Keratinocyte (primary cell): ENCODE results near the gene SPTBN4. TPM values are rescaled to one million over a fixed set of nuclear protein-coding genes. Genes with fewer than 3 reads are reported as not detected.
A peak's percentile ranks its signal among the peaks of the same experiment; 100 is the strongest.

Experiments used
- DNase-seq: peaks from one replicate; pipeline ENCODE4 v3.0.0-alpha.2; 2011; ENCODE audit warnings: low read depth, missing footprints, low spot score
- FAIRE-seq: peaks from 2 replicates; lab custom pipeline; 2011; peaks lifted over from hg19 to GRCh38; lab: Jason Lieb, UNC
- H2AFZ ChIP-seq: 2 replicates; pipeline ENCODE4 v1.6.0; 2012; ENCODE audit warnings: low read length, control low read depth, inconsistent platforms; ENCODE audit not compliant: control insufficient read depth
- H3K27ac ChIP-seq: 2 replicates; pipeline ENCODE4 v1.5.1; 2011; ENCODE audit warnings: low read length; ENCODE audit not compliant: control insufficient read depth, insufficient read depth
- H3K27me3 ChIP-seq: 3 replicates; pipeline ENCODE4 v1.6.0; 2011; ENCODE audit warnings: low read length; ENCODE audit not compliant: control insufficient read depth, insufficient read depth; ENCODE audit errors: extremely low read depth
- H3K36me3 ChIP-seq, 2 experiments: 2 replicates in 1 of 2; 3 replicates in 1 of 2; pipeline ENCODE4 v1.5.1; 2011; ENCODE audit warnings: low read length in 2 of 2, mild to moderate bottlenecking in 1 of 2; ENCODE audit not compliant: control insufficient read depth in 2 of 2, insufficient read depth in 2 of 2; ENCODE audit errors: extremely low read depth in 1 of 2
- H3K4me1 ChIP-seq: 3 replicates; pipeline ENCODE4 v1.5.1; 2011; ENCODE audit warnings: low read length; ENCODE audit not compliant: control insufficient read depth, insufficient read depth; ENCODE audit errors: extremely low read depth
- H3K4me2 ChIP-seq: 3 replicates; pipeline ENCODE4 v1.6.0; 2011; ENCODE audit warnings: low read depth, low read length; ENCODE audit not compliant: control insufficient read depth, insufficient read depth; ENCODE audit errors: extremely low read depth
- H3K4me3 ChIP-seq, 3 experiments: fragments of 200-600 bp in 1 of 3; sonication (generic) in 1 of 3; 2 replicates in 2 of 3; 3 replicates in 1 of 3; pipeline ENCODE4 v1.5.1; 2011 to 2016; ENCODE audit warnings: low read length in 3 of 3, mild to moderate bottlenecking in 3 of 3, control low read depth in 2 of 3, inconsistent platforms in 1 of 3, low read depth in 1 of 3, mixed read lengths in 1 of 3, mixed run types in 1 of 3, moderate library complexity in 1 of 3; ENCODE audit not compliant: control insufficient read depth in 2 of 3, insufficient read depth in 2 of 3; ENCODE audit errors: extremely low read depth in 1 of 3
- H3K79me2 ChIP-seq: 2 replicates; pipeline ENCODE4 v1.6.0; 2012; ENCODE audit warnings: low read length; ENCODE audit not compliant: control insufficient read depth, insufficient read depth
- H3K9ac ChIP-seq: 3 replicates; pipeline ENCODE4 v1.6.0; 2011; ENCODE audit warnings: low read length; ENCODE audit not compliant: control insufficient read depth, insufficient read depth; ENCODE audit errors: extremely low read depth
- H3K9me1 ChIP-seq: 3 replicates; pipeline ENCODE4 v1.6.0; 2011; ENCODE audit warnings: low read length; ENCODE audit not compliant: control insufficient read depth, insufficient read depth; ENCODE audit errors: extremely low read depth
- H3K9me3 ChIP-seq: 2 replicates; pipeline ENCODE4 v1.5.1; 2012; ENCODE audit warnings: low read depth, low read length; ENCODE audit not compliant: control insufficient read depth
- H4K20me1 ChIP-seq: 3 replicates; pipeline ENCODE4 v1.6.0; 2011; ENCODE audit warnings: low read length; ENCODE audit not compliant: control insufficient read depth, insufficient read depth; ENCODE audit errors: extremely low read depth
- EZH2 ChIP-seq: IDR thresholded peaks from one replicate; pipeline ENCODE4 v1.6.1; 2012; ENCODE audit warnings: inconsistent platforms, mild to moderate bottlenecking, low read length, moderate library complexity
- dilution Hi-C: fragments of 300-500 bp; cut with MboI; formaldehyde crosslinking; loops from one replicate; pipeline ENCODE4 v1.7.0; 2020; ENCODE audit warnings: low sequenced_read_pairs; ENCODE audit not compliant: extremely low pct_ligation_motif_present
- polyA plus RNA-seq, 5 experiments: library from polyadenylated mRNA; depleted of rRNA in 3 of 5; stranded (reverse) in 3 of 5; stranded (forward) in 1 of 5; unstranded in 1 of 5; fragments of >200 nt; gene quantifications; 1 replicate in 1 of 5; 2 replicates in 3 of 5; 3 replicates in 1 of 5; pipeline versions ENCODE4 v1.2.1 to v1.2.3, GENCODE V29; 2011 to 2012; ENCODE audit warnings: missing spikeins in 2 of 5, low read depth in 1 of 5, low replicate concordance in 1 of 5
- TF ChIP-seq, protein P1 (sequence below), 3 experiments: IDR thresholded peaks in 1 of 3; conservative IDR thresholded peaks in 1 of 3; optimal IDR thresholded peaks in 1 of 3; 2 replicates in 2 of 3; 3 replicates in 1 of 3; pipeline versions ENCODE3 to v1.5.1; 2011; ENCODE audit warnings: low read length in 3 of 3, mild to moderate bottlenecking in 3 of 3, moderate library complexity in 2 of 3, control low read depth in 1 of 3, inconsistent platforms in 1 of 3; ENCODE audit not compliant: insufficient read depth in 2 of 3; ENCODE audit errors: extremely low read depth in 1 of 3

The SPTBN4 gene
- polyA plus RNA-seq, 1 donor (not counting 4 experiments of a cell fraction or from before 2014, with no cell fraction given): 0.17 TPM

DNA sequence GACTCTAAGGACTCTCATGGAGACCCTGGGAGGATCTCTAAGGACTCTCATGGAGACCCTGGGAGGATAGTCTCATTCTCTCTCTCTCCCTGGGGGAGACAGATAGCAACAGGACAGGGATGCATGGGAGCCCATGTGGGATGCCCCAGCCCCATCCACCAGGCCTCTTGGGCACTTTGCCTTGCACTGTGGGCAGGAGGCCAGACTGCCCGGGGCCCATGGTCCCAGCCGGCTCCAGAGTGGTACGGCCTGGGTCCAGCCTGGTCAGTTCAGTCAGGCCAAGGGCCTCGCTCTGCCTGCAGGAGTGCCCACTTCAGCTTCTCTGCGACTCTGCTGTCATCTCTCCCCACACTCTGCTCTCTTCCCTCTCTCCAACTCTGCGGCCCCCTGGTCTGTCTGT is 61.3 kb downstream of the SPTBN4 start:
- TF ChIP-seq, protein P1, sequence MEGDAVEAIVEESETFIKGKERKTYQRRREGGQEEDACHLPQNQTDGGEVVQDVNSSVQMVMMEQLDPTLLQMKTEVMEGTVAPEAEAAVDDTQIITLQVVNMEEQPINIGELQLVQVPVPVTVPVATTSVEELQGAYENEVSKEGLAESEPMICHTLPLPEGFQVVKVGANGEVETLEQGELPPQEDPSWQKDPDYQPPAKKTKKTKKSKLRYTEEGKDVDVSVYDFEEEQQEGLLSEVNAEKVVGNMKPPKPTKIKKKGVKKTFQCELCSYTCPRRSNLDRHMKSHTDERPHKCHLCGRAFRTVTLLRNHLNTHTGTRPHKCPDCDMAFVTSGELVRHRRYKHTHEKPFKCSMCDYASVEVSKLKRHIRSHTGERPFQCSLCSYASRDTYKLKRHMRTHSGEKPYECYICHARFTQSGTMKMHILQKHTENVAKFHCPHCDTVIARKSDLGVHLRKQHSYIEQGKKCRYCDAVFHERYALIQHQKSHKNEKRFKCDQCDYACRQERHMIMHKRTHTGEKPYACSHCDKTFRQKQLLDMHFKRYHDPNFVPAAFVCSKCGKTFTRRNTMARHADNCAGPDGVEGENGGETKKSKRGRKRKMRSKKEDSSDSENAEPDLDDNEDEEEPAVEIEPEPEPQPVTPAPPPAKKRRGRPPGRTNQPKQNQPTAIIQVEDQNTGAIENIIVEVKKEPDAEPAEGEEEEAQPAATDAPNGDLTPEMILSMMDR (optimal IDR thresholded peaks at IDR 0.05 in 1 of 3, IDR thresholded peaks at IDR 0.05 in 1 of 3, conservative IDR thresholded peaks at IDR 0.05 in 1 of 3; ENCODE audit: extremely low read depth in 1 of 3, insufficient read depth in 2 of 3, low read length in 3 of 3): no peak
- TF ChIP-seq EZH2: no peak
- Histone ChIP-seq H3K4me2 (no peak overlapping the region), H3K27me3 (no peaks in the 10 kb centered on the region), H3K79me2 (no peaks in the 10 kb centered on the region), H3K36me3 (no peaks in the 10 kb centered on the region), H3K27ac (no peak overlapping the region), H3K4me1 (peaks cover 3% of the 10 kb centered on the region), H2AFZ (no peak overlapping the region), H3K9me1 (no peaks in the 10 kb centered on the region), H4K20me1 (no peaks in the 10 kb centered on the region), H3K9me3 (no peaks in the 10 kb centered on the region), H3K9ac (no peak overlapping the region), H3K4me3 (no peak overlapping the region)
- DNase-seq (no peak), FAIRE-seq (no peak)
- dilution Hi-C loops: no loop called here

DNA sequence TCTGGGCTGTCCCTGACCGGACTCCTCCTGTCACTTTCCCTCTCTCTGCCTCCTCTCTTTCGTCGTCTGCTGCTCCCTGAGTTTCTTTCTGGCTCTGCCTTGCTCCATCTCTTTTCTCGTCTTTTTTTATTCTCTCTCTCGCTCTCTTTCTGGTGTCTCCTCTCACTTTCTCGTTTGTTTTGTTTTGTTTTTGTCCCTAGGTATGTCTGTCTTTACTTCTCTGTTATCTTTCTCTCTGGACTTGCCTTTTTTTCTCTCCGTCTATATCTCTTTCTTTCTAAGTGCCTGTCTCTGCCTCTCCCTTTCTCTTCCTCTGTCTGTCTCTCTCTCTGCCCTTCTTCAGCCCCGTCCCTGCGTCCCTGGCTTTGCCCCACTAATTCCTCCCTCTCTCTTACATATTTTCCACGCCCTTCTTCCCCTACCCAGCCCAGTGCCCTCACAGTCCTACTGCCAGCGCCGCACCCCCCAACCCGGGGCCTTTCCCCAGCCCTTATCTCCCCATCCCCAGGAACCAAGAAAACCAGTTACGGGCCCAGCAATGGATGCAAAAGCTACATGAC is 61.8 kb downstream of the SPTBN4 start:
- no peaks in the 10 kb centered on the region for H3K79me2 ChIP-seq
- TF ChIP-seq, protein P1 (optimal IDR thresholded peaks at IDR 0.05 in 1 of 3, IDR thresholded peaks at IDR 0.05 in 1 of 3, conservative IDR thresholded peaks at IDR 0.05 in 1 of 3; ENCODE audit: extremely low read depth in 1 of 3, insufficient read depth in 2 of 3, low read length in 3 of 3): no peak
- TF ChIP-seq EZH2: no peak
- dilution Hi-C loops: no loop called here
- H3K9ac ChIP-seq: no peak overlapping the region
- H3K9me1 ChIP-seq: no peaks in the 10 kb centered on the region
- H3K36me3 ChIP-seq: no peaks in the 10 kb centered on the region
- peaks cover 3% of the 10 kb centered on the region for H3K4me1 ChIP-seq
- H3K27me3 ChIP-seq: no peaks in the 10 kb centered on the region
- H3K9me3 ChIP-seq: no peaks in the 10 kb centered on the region
- no peaks in the 10 kb centered on the region for H4K20me1 ChIP-seq
- DNase-seq (no peak), FAIRE-seq (no peak)
- no peak overlapping the region for H3K4me2 ChIP-seq
- H3K27ac ChIP-seq: no peak overlapping the region
- H2AFZ ChIP-seq: peak overlapping the region; percentile 30
- H3K4me3 ChIP-seq: no peak overlapping the region
